ENCODE data around the gene C2CD4B.
A peak's percentile ranks its signal among the peaks of the same experiment; 100 is the strongest.

Gene C2CD4B

GRCh38 chr15:62153228-62153627, 11.9 kb downstream of the C2CD4B start:
- H3K4me1 ChIP-seq (ENCODE audit: control insufficient read depth in 2 of 2, insufficient read depth in 1 of 2, low read depth in 1 of 2, low read length in 2 of 2) = no peaks in the 10 kb centered on the region
- H3K27me3 ChIP-seq (ENCODE audit: control insufficient read depth in 3 of 3, insufficient read depth in 3 of 3, low read depth in 1 of 3, low read length in 3 of 3) = peaks cover 0 to 9% (median 0%) of the 10 kb centered on the region in 3 experiments
- H3K9me3 ChIP-seq (replicated peaks in 1 of 2; ENCODE audit: control insufficient read depth in 2 of 2, insufficient read depth in 1 of 2, low read depth in 1 of 2, low read length in 2 of 2) = no peaks in the 10 kb centered on the region
- no peak overlapping the region for H4K91ac ChIP-seq (ENCODE audit: low read depth, low read length, poor library complexity)
- WGBS, 2 donors (ENCODE audit: extremely low coverage in 2 of 2, insufficient read length in 2 of 2, insufficient replicate concordance in 1 of 2) = no CpG with 5 or more reads among the region's 4 CpGs
- H3K4me2 ChIP-seq (ENCODE audit: insufficient read depth, low read length, poor library complexity, severe bottlenecking) = no peak overlapping the region
- no peak overlapping the region for H4K8ac ChIP-seq (ENCODE audit: low read depth, low read length)
- no peak overlapping the region for H2AFZ ChIP-seq (ENCODE audit: low read length)
- no peaks in the 10 kb centered on the region for H3K79me1 ChIP-seq (ENCODE audit: low read depth, low read length)
- no peak overlapping the region for H3K4ac ChIP-seq (ENCODE audit: low read length)
- H3K36me3 ChIP-seq (replicated peaks in 1 of 2; ENCODE audit: control insufficient read depth in 2 of 2, insufficient read depth in 2 of 2, low read length in 2 of 2) = no peaks in the 10 kb centered on the region
- H3K18ac ChIP-seq (ENCODE audit: low read length) = no peak overlapping the region
- H3K4me3 ChIP-seq (ENCODE audit: low read length in 2 of 2) = no peak overlapping the region
- no peak overlapping the region for H3K23ac ChIP-seq (ENCODE audit: low read depth, low read length, poor library complexity)
- H3K27ac ChIP-seq (replicated peaks; ENCODE audit: low read length) = no peak overlapping the region
- H3K9ac ChIP-seq (ENCODE audit: low read depth, low read length, poor library complexity) = no peak overlapping the region
- no peak for DNase-seq (ENCODE audit: low spot score)
- H3K14ac ChIP-seq (ENCODE audit: low read length) = no peak overlapping the region
- no peak overlapping the region for H2BK15ac ChIP-seq (ENCODE audit: low read length)
- no peak overlapping the region for H2BK12ac ChIP-seq (ENCODE audit: low read length)
- no peak overlapping the region for H2BK120ac ChIP-seq (ENCODE audit: low read depth, low read length)
- no peak overlapping the region for H2BK5ac ChIP-seq (ENCODE audit: low read length)
- no peak overlapping the region for H2AK5ac ChIP-seq (ENCODE audit: low read depth, low read length)

- Histone ChIP-seq H2BK15ac (ENCODE audit: low read length) (no peak overlapping the region), H4K8ac (ENCODE audit: low read depth, low read length) (no peak overlapping the region), H4K91ac (ENCODE audit: low read depth, low read length, poor library complexity) (no peak overlapping the region), H3K27ac (replicated peaks; ENCODE audit: low read length) (no peak overlapping the region), H3K4me3 (ENCODE audit: low read length in 2 of 2) (no peak overlapping the region), H2BK12ac (ENCODE audit: low read length) (no peak overlapping the region), H3K18ac (ENCODE audit: low read length) (no peak overlapping the region), H3K79me1 (ENCODE audit: low read depth, low read length) (no peaks in the 10 kb centered on the region), H3K4ac (ENCODE audit: low read length) (no peak overlapping the region), H3K14ac (ENCODE audit: low read length) (no peak overlapping the region), H2AK5ac (ENCODE audit: low read depth, low read length) (no peak overlapping the region), H3K4me2 (ENCODE audit: insufficient read depth, low read length, poor library complexity, severe bottlenecking) (no peak overlapping the region), H3K9ac (ENCODE audit: low read depth, low read length, poor library complexity) (no peak overlapping the region), H3K4me1 (ENCODE audit: control insufficient read depth in 2 of 2, insufficient read depth in 1 of 2, low read depth in 1 of 2, low read length in 2 of 2) (no peaks in the 10 kb centered on the region), H3K27me3 (ENCODE audit: control insufficient read depth in 3 of 3, insufficient read depth in 3 of 3, low read depth in 1 of 3, low read length in 3 of 3) (peaks cover 0 to 3% (median 0%) of the 10 kb centered on the region in 3 experiments), H3K9me3 (replicated peaks in 1 of 2; ENCODE audit: control insufficient read depth in 2 of 2, insufficient read depth in 1 of 2, low read depth in 1 of 2, low read length in 2 of 2) (no peaks in the 10 kb centered on the region), H2BK120ac (ENCODE audit: low read depth, low read length) (no peak overlapping the region), H3K36me3 (replicated peaks in 1 of 2; ENCODE audit: control insufficient read depth in 2 of 2, insufficient read depth in 2 of 2, low read length in 2 of 2) (no peaks in the 10 kb centered on the region), H2AFZ (ENCODE audit: low read length) (peak overlapping the region; percentile 3), H3K23ac (ENCODE audit: low read depth, low read length, poor library complexity) (no peak overlapping the region), H2BK5ac (ENCODE audit: low read length) (no peak overlapping the region)
- no peak for DNase-seq (ENCODE audit: low spot score)
These were observed 14.6 kb downstream of the C2CD4B start for GRCh38 chr15:62150445-62150844.

GRCh38 chr15:62149729-62150128, 15.4 kb downstream of the C2CD4B start:
- Histone ChIP-seq H3K79me1 (ENCODE audit: low read depth, low read length) (no peaks in the 10 kb centered on the region), H2BK12ac (ENCODE audit: low read length) (no peak overlapping the region)
- WGBS, 2 donors (ENCODE audit: extremely low coverage in 2 of 2, insufficient read length in 2 of 2, insufficient replicate concordance in 1 of 2) = no CpG with 5 or more reads among the region's 6 CpGs

GRCh38 chr15:62147551-62147950, 17.5 kb downstream of the C2CD4B start:
- Histone ChIP-seq H3K27me3 (ENCODE audit: control insufficient read depth in 3 of 3, insufficient read depth in 3 of 3, low read depth in 1 of 3, low read length in 3 of 3) (no peaks in the 10 kb centered on the region), H3K79me1 (ENCODE audit: low read depth, low read length) (no peaks in the 10 kb centered on the region), H3K36me3 (replicated peaks in 1 of 2; ENCODE audit: control insufficient read depth in 2 of 2, insufficient read depth in 2 of 2, low read length in 2 of 2) (no peaks in the 10 kb centered on the region), H2BK15ac (ENCODE audit: low read length) (no peak overlapping the region), H2BK5ac (ENCODE audit: low read length) (no peak overlapping the region), H2AFZ (ENCODE audit: low read length) (no peak overlapping the region), H3K23ac (ENCODE audit: low read depth, low read length, poor library complexity) (no peak overlapping the region), H4K91ac (ENCODE audit: low read depth, low read length, poor library complexity) (no peak overlapping the region), H2AK5ac (ENCODE audit: low read depth, low read length) (no peak overlapping the region), H3K14ac (ENCODE audit: low read length) (no peak overlapping the region), H4K8ac (ENCODE audit: low read depth, low read length) (no peak overlapping the region), H3K4me1 (ENCODE audit: control insufficient read depth in 2 of 2, insufficient read depth in 1 of 2, low read depth in 1 of 2, low read length in 2 of 2) (no peaks in the 10 kb centered on the region), H3K9ac (ENCODE audit: low read depth, low read length, poor library complexity) (no peak overlapping the region), H3K4me2 (ENCODE audit: insufficient read depth, low read length, poor library complexity, severe bottlenecking) (no peak overlapping the region), H3K4ac (ENCODE audit: low read length) (no peak overlapping the region), H2BK12ac (ENCODE audit: low read length) (no peak overlapping the region), H3K4me3 (ENCODE audit: low read length in 2 of 2) (no peak overlapping the region), H3K9me3 (replicated peaks in 1 of 2; ENCODE audit: control insufficient read depth in 2 of 2, insufficient read depth in 1 of 2, low read depth in 1 of 2, low read length in 2 of 2) (no peaks in the 10 kb centered on the region), H3K18ac (ENCODE audit: low read length) (no peak overlapping the region), H3K27ac (replicated peaks; ENCODE audit: low read length) (no peak overlapping the region), H2BK120ac (ENCODE audit: low read depth, low read length) (no peak overlapping the region)
- no CpG with 5 or more reads among the region's 5 CpGs for WGBS, 2 donors (ENCODE audit: extremely low coverage in 2 of 2, insufficient read length in 2 of 2, insufficient replicate concordance in 1 of 2)
- DNase-seq (ENCODE audit: low spot score) = no peak

More at GRCh38 chr15:62149729-62150128, 15.4 kb downstream of the C2CD4B start:
- Histone ChIP-seq H3K9ac (ENCODE audit: low read depth, low read length, poor library complexity) (no peak overlapping the region), H3K4me3 (ENCODE audit: low read length in 2 of 2) (peak overlapping the region in 1 of 2 donors; percentile 7), H3K4ac (ENCODE audit: low read length) (no peak overlapping the region), H3K36me3 (replicated peaks in 1 of 2; ENCODE audit: control insufficient read depth in 2 of 2, insufficient read depth in 2 of 2, low read length in 2 of 2) (no peaks in the 10 kb centered on the region), H3K27me3 (ENCODE audit: control insufficient read depth in 3 of 3, insufficient read depth in 3 of 3, low read depth in 1 of 3, low read length in 3 of 3) (peaks cover 0 to 2% (median 0%) of the 10 kb centered on the region in 3 experiments), H2BK120ac (ENCODE audit: low read depth, low read length) (no peak overlapping the region), H2BK5ac (ENCODE audit: low read length) (no peak overlapping the region), H3K9me3 (replicated peaks in 1 of 2; ENCODE audit: control insufficient read depth in 2 of 2, insufficient read depth in 1 of 2, low read depth in 1 of 2, low read length in 2 of 2) (no peaks in the 10 kb centered on the region), H3K14ac (ENCODE audit: low read length) (no peak overlapping the region), H3K18ac (ENCODE audit: low read length) (no peak overlapping the region), H3K4me2 (ENCODE audit: insufficient read depth, low read length, poor library complexity, severe bottlenecking) (no peak overlapping the region), H4K8ac (ENCODE audit: low read depth, low read length) (no peak overlapping the region), H3K23ac (ENCODE audit: low read depth, low read length, poor library complexity) (no peak overlapping the region), H2AFZ (ENCODE audit: low read length) (peak overlapping the region; percentile 3), H3K27ac (replicated peaks; ENCODE audit: low read length) (no peak overlapping the region), H4K91ac (ENCODE audit: low read depth, low read length, poor library complexity) (no peak overlapping the region), H3K4me1 (ENCODE audit: control insufficient read depth in 2 of 2, insufficient read depth in 1 of 2, low read depth in 1 of 2, low read length in 2 of 2) (no peaks in the 10 kb centered on the region), H2AK5ac (ENCODE audit: low read depth, low read length) (no peak overlapping the region), H2BK15ac (ENCODE audit: low read length) (no peak overlapping the region)
- DNase-seq (ENCODE audit: low spot score) = no peak
